HCT116 (cell line): Measurements from ENCODE around the gene CCL21.

Experiments
- CEBPB ChIP-seq: IDR thresholded peaks from 2 replicates; pipeline ENCODE4 v1.6.1; 2012; ENCODE audit warnings: low read depth
- CTCF ChIP-seq, 3 experiments: fragments of 200-600 bp in 1 of 3; sonication (generic) in 1 of 3; IDR thresholded peaks in 2 of 3; conservative IDR thresholded peaks in 1 of 3; 2 replicates each; pipeline ENCODE4 v1.5.1; 2012 to 2017; ENCODE audit warnings: low read depth in 2 of 3, low read length in 2 of 3, antibody characterized with exemption in 1 of 3, borderline replicate concordance in 1 of 3, control low read depth in 1 of 3, mild to moderate bottlenecking in 1 of 3, mixed read lengths in 1 of 3, mixed run types in 1 of 3, moderate library complexity in 1 of 3; ENCODE audit not compliant: insufficient read depth in 1 of 3
- ELF1 ChIP-seq: IDR thresholded peaks from 2 replicates; pipeline ENCODE4 v1.6.1; 2012; ENCODE audit warnings: low read depth, borderline replicate concordance
- EZH2 ChIP-seq: fragments of 200-600 bp; sonication (generic); IDR thresholded peaks from 2 replicates; pipeline ENCODE4 v1.6.1; 2017; ENCODE audit warnings: antibody characterized with exemption, mixed run types
- MAX ChIP-seq: IDR thresholded peaks from 2 replicates; pipeline ENCODE4 v1.6.1; 2012
- POLR2A ChIP-seq: IDR thresholded peaks from 2 replicates; pipeline ENCODE4 v1.7.0; 2011; ENCODE audit warnings: borderline replicate concordance; ENCODE audit not compliant: insufficient read depth, insufficient read length; ENCODE audit errors: extremely low read depth
- RAD21 ChIP-seq: IDR thresholded peaks from 2 replicates; pipeline ENCODE4 v1.6.1; 2012; ENCODE audit warnings: low read depth, mild to moderate bottlenecking
- REST ChIP-seq: IDR thresholded peaks from 2 replicates; pipeline ENCODE4 v1.6.1; 2012; ENCODE audit warnings: low read depth
- TCF7L2 ChIP-seq: IDR thresholded peaks from 2 replicates; pipeline ENCODE4 v1.7.0; 2011; ENCODE audit warnings: borderline replicate concordance, inconsistent platforms; ENCODE audit not compliant: insufficient read depth, insufficient read length; ENCODE audit errors: extremely low read depth
- ZBTB33 ChIP-seq: IDR thresholded peaks from 2 replicates; pipeline ENCODE4 v1.6.1; 2011; ENCODE audit warnings: mild to moderate bottlenecking, low read length, moderate library complexity; ENCODE audit not compliant: insufficient replicate concordance; ENCODE audit errors: extremely low read depth

- TF ChIP-seq CEBPB (no peak), CTCF (IDR thresholded peaks at IDR 0.05 in 2 of 3, conservative IDR thresholded peaks at IDR 0.05 in 1 of 3; ENCODE audit: borderline replicate concordance in 1 of 3, insufficient read depth in 1 of 3, low read depth in 2 of 3, low read length in 2 of 3) (no peak), TCF7L2 (no peak), POLR2A (no peak), MAX (no peak), EZH2 (no peak), ELF1 (no peak), REST (no peak), ZBTB33 (no peak), RAD21 (no peak)
Measured at GRCh38 chr9:34744295-34745221, 34.6 kb upstream of the CCL21 start.
